ENCODE data around the gene IVL. TPM values are rescaled to one million over a fixed set of nuclear protein-coding genes. Genes with fewer than 3 reads are reported as not detected.

Gene IVL
- total RNA-seq, 1 experiment from 2014 or later = not detected

GRCh38 chr1:152886085-152886484 lies 22.3 kb upstream of the IVL start:
- POLR2A ChIA-PET = no interaction called here
- no peaks in the 10 kb centered on the region for H3K9me3 ChIP-seq
- no peaks in the 10 kb centered on the region for H3K4me1 ChIP-seq
- no peak overlapping the region for H3K4me3 ChIP-seq (ENCODE audit: low read depth, low read length)
- Mint-ChIP-seq H3K27ac (ENCODE audit: unreplicated experiment) (no peak overlapping the region), H3K36me3 (ENCODE audit: insufficient read depth, unreplicated experiment) (no peaks in the 10 kb centered on the region), H3K9me3 (ENCODE audit: unreplicated experiment) (no peaks in the 10 kb centered on the region), H3K4me1 (ENCODE audit: low read depth, unreplicated experiment) (no peaks in the 10 kb centered on the region), H3K4me3 (ENCODE audit: unreplicated experiment) (no peak overlapping the region), H3K27me3 (ENCODE audit: insufficient read depth, unreplicated experiment) (peaks cover 14% of the 10 kb centered on the region)
- H3K36me3 ChIP-seq (ENCODE audit: control insufficient read depth, insufficient read depth, low read length) = no peaks in the 10 kb centered on the region
- TF ChIP-seq CTCF (IDR thresholded peaks at IDR 0.05; ENCODE audit: insufficient read depth in 1 of 2, low read depth in 1 of 2, low read length in 1 of 2, severe bottlenecking in 1 of 2, unreplicated experiment in 1 of 2) = no peak
- CTCF ChIA-PET = no interaction called here
- DNase-seq = no peak
- no peaks in the 10 kb centered on the region; the same call in none of the 2 replicates for H3K27me3 ChIP-seq (replicated peaks; ENCODE audit: control insufficient read depth, insufficient read depth, low read length)
- no TSS peak for BruUV-seq (replicated peaks)
- intact Hi-C loops (cut with micrococcal nuclease; ENCODE audit: unreplicated experiment) = no loop called here

- TF ChIP-seq CTCF (IDR thresholded peaks at IDR 0.05; ENCODE audit: insufficient read depth in 1 of 2, low read depth in 1 of 2, low read length in 1 of 2, severe bottlenecking in 1 of 2, unreplicated experiment in 1 of 2) = no peak
- Histone ChIP-seq H3K4me1 (no peaks in the 10 kb centered on the region), H3K4me3 (ENCODE audit: low read depth, low read length) (no peak overlapping the region), H3K36me3 (ENCODE audit: control insufficient read depth, insufficient read depth, low read length) (no peaks in the 10 kb centered on the region), H3K27me3 (replicated peaks; ENCODE audit: control insufficient read depth, insufficient read depth, low read length) (no peaks in the 10 kb centered on the region; the same call in none of the 2 replicates), H3K9me3 (no peaks in the 10 kb centered on the region)
- DNase-seq = no peak
- H3K9me3 Mint-ChIP-seq (ENCODE audit: unreplicated experiment) = no peaks in the 10 kb centered on the region
- H3K4me1 Mint-ChIP-seq (ENCODE audit: low read depth, unreplicated experiment) = no peaks in the 10 kb centered on the region
- no peak overlapping the region for H3K4me3 Mint-ChIP-seq (ENCODE audit: unreplicated experiment)
- no TSS peak for BruUV-seq (replicated peaks)
- intact Hi-C loops (cut with micrococcal nuclease; ENCODE audit: unreplicated experiment) = no loop called here
- H3K27ac Mint-ChIP-seq (ENCODE audit: unreplicated experiment) = no peak overlapping the region
- H3K36me3 Mint-ChIP-seq (ENCODE audit: insufficient read depth, unreplicated experiment) = no peaks in the 10 kb centered on the region
- ChIA-PET CTCF (no interaction called here), POLR2A (no interaction called here)
- H3K27me3 Mint-ChIP-seq (ENCODE audit: insufficient read depth, unreplicated experiment) = peaks cover 14% of the 10 kb centered on the region
Measured at GRCh38 chr1:152886758-152887409, 21.5 kb upstream of the IVL start.

GRCh38 chr1:152888126-152888525 lies 20.2 kb upstream of the IVL start:
- Histone ChIP-seq H3K4me1 (no peaks in the 10 kb centered on the region), H3K4me3 (ENCODE audit: low read depth, low read length) (no peak overlapping the region), H3K36me3 (ENCODE audit: control insufficient read depth, insufficient read depth, low read length) (no peaks in the 10 kb centered on the region), H3K9me3 (no peaks in the 10 kb centered on the region), H3K27me3 (replicated peaks; ENCODE audit: control insufficient read depth, insufficient read depth, low read length) (no peaks in the 10 kb centered on the region; the same call in none of the 2 replicates)
- DNase-seq = no peak
- TF ChIP-seq CTCF (IDR thresholded peaks at IDR 0.05; ENCODE audit: insufficient read depth in 1 of 2, low read depth in 1 of 2, low read length in 1 of 2, severe bottlenecking in 1 of 2, unreplicated experiment in 1 of 2) = no peak
- BruUV-seq (replicated peaks) = no TSS peak
- ChIA-PET CTCF (no interaction called here), POLR2A (no interaction called here)
- no peaks in the 10 kb centered on the region for H3K4me1 Mint-ChIP-seq (ENCODE audit: low read depth, unreplicated experiment)
- no peak overlapping the region for H3K4me3 Mint-ChIP-seq (ENCODE audit: unreplicated experiment)
- intact Hi-C loops (cut with micrococcal nuclease; ENCODE audit: unreplicated experiment) = no loop called here
- H3K36me3 Mint-ChIP-seq (ENCODE audit: insufficient read depth, unreplicated experiment) = no peaks in the 10 kb centered on the region
- peaks cover 16% of the 10 kb centered on the region for H3K27me3 Mint-ChIP-seq (ENCODE audit: insufficient read depth, unreplicated experiment)
- H3K9me3 Mint-ChIP-seq (ENCODE audit: unreplicated experiment) = no peaks in the 10 kb centered on the region
- no peak overlapping the region for H3K27ac Mint-ChIP-seq (ENCODE audit: unreplicated experiment)

Data from Caco-2 (cell line).